CD1c-positive myeloid dendritic cell (primary cell): Measurements from ENCODE around the gene PVRIG.
"Not testable (repeated sequence)": the region's sequence is repeated elsewhere in the genome, so short reads cannot be mapped to it uniquely, and the experiment has no call there.

Experiments
- DNase-seq: peaks from one replicate; pipeline ENCODE4 v3.0.0-alpha.2; 2016; ENCODE audit errors: extremely low spot score

The PVRIG gene

GRCh38 chr7:100234660-100235317 is 15.0 kb downstream of the PVRIG start:
- not testable (repeated sequence) for DNase-seq

- DNase-seq: not testable (repeated sequence)
Observed at GRCh38 chr7:100239975-100240374, 20.2 kb downstream of the PVRIG start.

GRCh38 chr7:100243385-100243784 is 23.6 kb downstream of the PVRIG start:
- peak; percentile 40 for DNase-seq

- not testable (repeated sequence) for DNase-seq
Observed at GRCh38 chr7:100244988-100245605, 25.3 kb downstream of the PVRIG start.

GRCh38 chr7:100246121-100246864 is 26.5 kb downstream of the PVRIG start:
- DNase-seq: not testable (repeated sequence)

- DNase-seq: not testable (repeated sequence)
Observed at GRCh38 chr7:100246865-100247137, 27.1 kb downstream of the PVRIG start.

GRCh38 chr7:100247152-100247757 is 27.5 kb downstream of the PVRIG start:
- DNase-seq: no peak

GRCh38 chr7:100248483-100248882 is 28.7 kb downstream of the PVRIG start:
- no peak for DNase-seq

- DNase-seq: no peak
Observed at GRCh38 chr7:100257017-100257416, 37.3 kb downstream of the PVRIG start.

GRCh38 chr7:100259984-100260383 is 40.2 kb downstream of the PVRIG start:
- DNase-seq: not testable (repeated sequence)

GRCh38 chr7:100262896-100263295 is 43.1 kb downstream of the PVRIG start:
- DNase-seq: not testable (repeated sequence)

- not testable (repeated sequence) for DNase-seq
Observed at GRCh38 chr7:100264223-100264622, 44.5 kb downstream of the PVRIG start.

- DNase-seq: not testable (repeated sequence)
Observed at GRCh38 chr7:100264669-100265165, 45.0 kb downstream of the PVRIG start.

- not testable (repeated sequence) for DNase-seq
Observed at GRCh38 chr7:100265851-100266250, 46.1 kb downstream of the PVRIG start.

- DNase-seq: no peak
Observed at GRCh38 chr7:100266576-100267354, 47.0 kb downstream of the PVRIG start.

- no peak for DNase-seq
Observed at GRCh38 chr7:100267648-100268047, 47.9 kb downstream of the PVRIG start.

GRCh38 chr7:100268882-100269281 is 49.1 kb downstream of the PVRIG start:
- DNase-seq: not testable (repeated sequence)

- DNase-seq: not testable (repeated sequence)
Observed at GRCh38 chr7:100269306-100270045, 49.7 kb downstream of the PVRIG start.

GRCh38 chr7:100270046-100270918 is 50.5 kb downstream of the PVRIG start:
- DNase-seq: not testable (repeated sequence)
